ENCODE data around the gene SLC25A29.
"Not testable (repeated sequence)": the region's sequence is repeated elsewhere in the genome, so short reads cannot be mapped to it uniquely, and the experiment has no call there.

The SLC25A29 gene

GRCh38 chr14:100288382-100289185, 17.7 kb downstream of the SLC25A29 start:
- TF ChIP-seq, protein P1, sequence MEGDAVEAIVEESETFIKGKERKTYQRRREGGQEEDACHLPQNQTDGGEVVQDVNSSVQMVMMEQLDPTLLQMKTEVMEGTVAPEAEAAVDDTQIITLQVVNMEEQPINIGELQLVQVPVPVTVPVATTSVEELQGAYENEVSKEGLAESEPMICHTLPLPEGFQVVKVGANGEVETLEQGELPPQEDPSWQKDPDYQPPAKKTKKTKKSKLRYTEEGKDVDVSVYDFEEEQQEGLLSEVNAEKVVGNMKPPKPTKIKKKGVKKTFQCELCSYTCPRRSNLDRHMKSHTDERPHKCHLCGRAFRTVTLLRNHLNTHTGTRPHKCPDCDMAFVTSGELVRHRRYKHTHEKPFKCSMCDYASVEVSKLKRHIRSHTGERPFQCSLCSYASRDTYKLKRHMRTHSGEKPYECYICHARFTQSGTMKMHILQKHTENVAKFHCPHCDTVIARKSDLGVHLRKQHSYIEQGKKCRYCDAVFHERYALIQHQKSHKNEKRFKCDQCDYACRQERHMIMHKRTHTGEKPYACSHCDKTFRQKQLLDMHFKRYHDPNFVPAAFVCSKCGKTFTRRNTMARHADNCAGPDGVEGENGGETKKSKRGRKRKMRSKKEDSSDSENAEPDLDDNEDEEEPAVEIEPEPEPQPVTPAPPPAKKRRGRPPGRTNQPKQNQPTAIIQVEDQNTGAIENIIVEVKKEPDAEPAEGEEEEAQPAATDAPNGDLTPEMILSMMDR (IDR thresholded peaks at IDR 0.05; ENCODE audit: unreplicated experiment in 3 of 3): no peak
- Mint-ChIP-seq H3K4me3 (peak overlapping the region in 2 of 3 experiments; percentile 30 to 34), H3K9me3 (no peaks in the 10 kb centered on the region), H3K27ac (peak overlapping the region; percentile 11 to 59 (median 26)), H3K27me3 (ENCODE audit: low read depth) (no peaks in the 10 kb centered on the region), H3K4me1 (peaks cover 16% of the 10 kb centered on the region), H3K36me3 (ENCODE audit: low read depth) (peaks cover 8% of the 10 kb centered on the region)

DNA sequence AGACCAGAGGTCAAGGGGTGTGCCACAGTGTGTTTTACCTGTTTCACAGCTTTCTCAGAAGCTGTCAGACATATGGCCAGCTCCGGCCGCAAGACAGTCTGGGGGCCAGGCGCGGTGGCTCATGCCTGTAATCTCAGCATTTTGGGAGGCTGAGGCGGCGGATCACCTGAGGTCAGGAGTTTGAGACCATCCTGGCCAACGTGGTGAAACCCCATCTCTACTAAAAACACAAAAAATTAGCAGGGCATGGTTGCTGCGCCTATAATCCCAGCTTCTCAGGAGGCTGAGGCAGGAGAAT, 18.3 kb downstream of the SLC25A29 start:
- Mint-ChIP-seq H3K27ac (peak overlapping the region in 1 of 3 experiments; percentile 82), H3K4me1 (peaks cover 16% of the 10 kb centered on the region)
- H3K4me3 Mint-ChIP-seq; H3K36me3 Mint-ChIP-seq (ENCODE audit: low read depth); H3K9me3 Mint-ChIP-seq; H3K27me3 Mint-ChIP-seq (ENCODE audit: low read depth): not testable (repeated sequence)

DNA sequence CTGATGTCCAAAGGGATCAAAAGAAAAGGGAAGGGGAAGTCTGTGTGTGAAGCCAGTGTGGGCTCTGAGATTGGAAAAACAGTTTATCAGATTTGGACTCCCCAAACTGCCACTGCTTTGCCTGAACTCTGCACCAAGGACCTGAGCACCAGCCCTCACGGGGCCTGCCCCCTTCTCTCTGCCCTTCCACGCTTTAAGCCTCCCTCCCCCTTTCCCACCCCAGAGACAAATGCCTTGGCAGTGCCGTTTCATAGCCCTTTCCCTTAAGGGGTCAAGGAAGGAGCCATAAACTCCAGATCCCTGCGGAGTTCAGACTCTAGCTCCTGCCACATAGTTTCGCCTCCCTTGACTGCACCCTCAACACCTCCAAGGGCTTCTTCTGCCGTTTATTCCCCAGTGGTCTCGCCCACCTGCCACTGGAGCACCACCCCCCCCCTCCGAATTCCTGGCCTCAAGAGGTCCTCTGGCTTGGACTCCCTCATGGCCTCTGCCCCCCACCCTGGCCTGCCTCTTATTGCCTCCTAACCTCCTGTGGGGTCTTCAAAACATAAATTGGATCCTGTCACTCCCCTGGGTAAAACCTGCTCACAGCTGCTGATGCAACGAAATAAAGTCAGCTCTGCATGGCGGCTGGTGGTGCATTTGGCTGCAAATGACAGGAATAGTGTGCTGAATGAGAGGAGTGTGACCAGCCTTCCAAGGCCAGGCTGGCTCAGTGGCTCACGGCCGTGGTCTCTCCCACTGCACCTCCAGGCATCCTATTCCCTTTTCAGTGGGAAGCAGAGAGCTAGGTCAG, 18.8 kb downstream of the SLC25A29 start:
- Mint-ChIP-seq H3K36me3 (ENCODE audit: low read depth) (peaks cover 5% of the 10 kb centered on the region), H3K4me3 (peak overlapping the region; percentile 85 to 89 (median 89)), H3K4me1 (peaks cover 16% of the 10 kb centered on the region), H3K9me3 (no peaks in the 10 kb centered on the region), H3K27ac (peak overlapping the region in 2 of 3 experiments; percentile 48 to 82), H3K27me3 (ENCODE audit: low read depth) (no peaks in the 10 kb centered on the region)
- TF ChIP-seq, protein P1 (IDR thresholded peaks at IDR 0.05; ENCODE audit: unreplicated experiment in 3 of 3): no peak

DNA sequence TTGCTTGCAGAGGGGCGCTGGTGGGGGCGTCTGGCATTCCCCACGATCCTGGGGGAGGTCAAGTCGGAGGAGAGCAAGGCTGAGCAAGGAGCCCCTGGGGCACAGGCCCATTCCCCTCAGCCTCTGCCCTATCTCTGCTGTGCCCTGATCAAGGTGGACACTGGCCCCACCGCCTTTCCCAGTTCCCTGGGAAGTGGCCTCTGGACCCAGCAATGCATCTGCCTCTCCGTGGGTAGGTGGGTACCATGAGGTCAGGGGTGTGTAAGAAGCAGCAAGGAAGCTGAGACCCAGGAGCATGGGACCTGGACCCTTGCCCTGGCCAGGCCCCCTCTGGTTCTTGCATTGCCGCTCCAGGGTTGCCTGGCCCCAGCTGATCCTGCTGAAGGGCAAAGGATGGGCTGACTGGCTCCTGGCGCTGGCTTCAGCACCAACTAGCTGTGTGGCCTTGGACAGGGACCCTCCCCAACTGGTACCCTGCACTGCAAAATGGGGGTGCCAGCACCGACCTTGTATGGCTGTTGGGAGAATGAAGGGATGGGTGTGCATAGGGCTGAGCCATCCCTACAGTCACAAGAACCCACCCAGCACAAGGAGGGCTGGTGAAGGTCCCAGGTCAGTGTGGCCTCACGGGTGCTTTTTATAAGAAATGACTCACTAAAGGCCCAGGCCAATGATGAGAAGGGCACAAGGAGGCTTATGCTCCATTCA, 19.6 kb downstream of the SLC25A29 start:
- Mint-ChIP-seq H3K4me1 (peaks cover 16% of the 10 kb centered on the region), H3K36me3 (ENCODE audit: low read depth) (peaks cover 5% of the 10 kb centered on the region), H3K9me3 (no peaks in the 10 kb centered on the region), H3K27ac (peak overlapping the region in 2 of 3 experiments; percentile 87 to 88), H3K27me3 (ENCODE audit: low read depth) (no peaks in the 10 kb centered on the region), H3K4me3 (peak overlapping the region; percentile 85 to 89 (median 89))
- TF ChIP-seq, protein P1 (IDR thresholded peaks at IDR 0.05; ENCODE audit: unreplicated experiment in 3 of 3): no peak

DNA sequence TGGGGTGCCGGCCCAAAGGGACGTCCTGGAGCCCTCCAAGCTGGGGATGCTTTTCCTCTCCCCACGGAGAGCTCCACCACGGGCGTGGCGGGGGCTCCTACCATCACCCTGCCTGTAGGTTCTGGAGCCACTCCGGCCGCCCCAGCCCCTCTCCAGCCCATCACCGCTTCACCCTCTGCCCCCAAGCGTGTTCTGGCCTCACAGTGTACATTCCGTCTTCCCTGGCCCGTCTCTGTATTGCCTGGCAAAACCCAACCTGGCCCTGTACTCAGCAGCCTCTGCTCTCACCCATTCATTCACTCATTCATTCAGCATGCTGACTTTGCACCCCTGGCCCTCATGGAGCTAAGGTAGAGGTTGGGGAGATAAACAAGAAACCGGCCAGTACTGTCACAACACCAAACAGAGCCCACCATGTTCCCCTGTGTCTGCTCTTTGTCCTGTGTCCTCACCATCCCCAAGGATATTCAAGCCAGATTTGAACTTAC, 20.3 kb downstream of the SLC25A29 start:
- TF ChIP-seq, protein P1 (IDR thresholded peaks at IDR 0.05; ENCODE audit: unreplicated experiment in 3 of 3): no peak
- H3K4me3 Mint-ChIP-seq: peak overlapping the region; percentile 85 to 89 (median 89)
- H3K4me1 Mint-ChIP-seq: peaks cover 16% of the 10 kb centered on the region
- H3K9me3 Mint-ChIP-seq: no peaks in the 10 kb centered on the region
- H3K36me3 Mint-ChIP-seq (ENCODE audit: low read depth): peaks cover 5% of the 10 kb centered on the region
- peak overlapping the region; percentile 84 to 88 (median 87) for H3K27ac Mint-ChIP-seq
- H3K27me3 Mint-ChIP-seq (ENCODE audit: low read depth): no peaks in the 10 kb centered on the region

Measured in nephron (organoid).